DND-41 (cell line): Measurements from ENCODE around the gene GRIN1.

Experiments used
- ATAC-seq: fragments of 200-7000 bp; cut with Tn5 transposase; 3 replicates; pipeline ENCODE4 v1.9.1; 2021; ENCODE audit warnings: low read depth; ENCODE audit not compliant: insufficient read depth
- DNase-seq: peaks from one replicate; pipeline ENCODE4 v3.0.0-alpha.2; 2020
- H2AFZ ChIP-seq: 2 replicates; pipeline ENCODE4 v1.6.0; 2012; ENCODE audit warnings: low read depth, low read length
- H3K27ac ChIP-seq: 2 replicates; pipeline ENCODE4 v1.5.1; 2012; ENCODE audit warnings: low read length, inconsistent platforms
- H3K27me3 ChIP-seq: fragments of 200-600 bp; sonication (generic); 2 replicates; pipeline ENCODE4 v1.6.0; 2012; ENCODE audit warnings: low read length, mild to moderate bottlenecking, inconsistent platforms; ENCODE audit not compliant: insufficient read depth, poor library complexity
- H3K36me3 ChIP-seq: 2 replicates; pipeline ENCODE4 v1.5.1; 2012; ENCODE audit warnings: low read length, inconsistent platforms; ENCODE audit not compliant: insufficient read depth
- H3K4me1 ChIP-seq: 2 replicates; pipeline ENCODE4 v1.5.1; 2012; ENCODE audit warnings: mild to moderate bottlenecking, low read length; ENCODE audit not compliant: insufficient read depth
- H3K4me2 ChIP-seq: 2 replicates; pipeline ENCODE4 v1.6.0; 2012; ENCODE audit warnings: mild to moderate bottlenecking, moderate library complexity, low read length, inconsistent platforms; ENCODE audit not compliant: insufficient read depth
- H3K4me3 ChIP-seq, 2 experiments: fragments of 200-600 bp in 1 of 2; shearing (Covaris generic) in 1 of 2; 2 replicates each; pipeline ENCODE4 v1.5.1; 2012 to 2016; ENCODE audit warnings: inconsistent platforms in 2 of 2, low read length in 2 of 2, mild to moderate bottlenecking in 2 of 2, low read depth in 1 of 2, moderate library complexity in 1 of 2
- H3K79me2 ChIP-seq: 2 replicates; pipeline ENCODE4 v1.6.0; 2012; ENCODE audit warnings: low read length, inconsistent platforms; ENCODE audit not compliant: insufficient read depth
- H3K9ac ChIP-seq: 2 replicates; pipeline ENCODE4 v1.6.0; 2012; ENCODE audit warnings: low read depth, mild to moderate bottlenecking, inconsistent platforms, low read length, moderate library complexity
- H3K9me3 ChIP-seq: 2 replicates; pipeline ENCODE4 v1.5.1; 2012; ENCODE audit warnings: low read length, moderate library complexity, mild to moderate bottlenecking, inconsistent platforms; ENCODE audit not compliant: insufficient read depth, severe bottlenecking
- H4K20me1 ChIP-seq: 2 replicates; pipeline ENCODE4 v1.6.0; 2012; ENCODE audit warnings: low read length; ENCODE audit not compliant: insufficient read depth
- CTCF ChIP-seq: IDR thresholded peaks from 2 replicates; pipeline ENCODE4 v1.5.1; 2012; ENCODE audit warnings: borderline replicate concordance, low read length, moderate library complexity, mild to moderate bottlenecking; ENCODE audit not compliant: poor library complexity, severe bottlenecking; ENCODE audit errors: extremely low read depth
- EZH2 ChIP-seq: IDR thresholded peaks from 3 replicates; pipeline ENCODE4 v1.6.1; 2012; ENCODE audit warnings: borderline replicate concordance, low read depth, mild to moderate bottlenecking, moderate library complexity, low read length, inconsistent platforms; ENCODE audit not compliant: severe bottlenecking

Gene GRIN1

GRCh38 chr9:137204731-137205125, 65.8 kb downstream of the GRIN1 start:
- Histone ChIP-seq H4K20me1 (peaks cover 22% of the 10 kb centered on the region), H3K9ac (peak overlapping the region; percentile 98), H3K4me1 (peaks cover 57% of the 10 kb centered on the region), H3K9me3 (no peaks in the 10 kb centered on the region), H3K79me2 (peaks cover 59% of the 10 kb centered on the region), H3K36me3 (peaks cover 36% of the 10 kb centered on the region), H3K27me3 (no peaks in the 10 kb centered on the region), H3K27ac (peak overlapping the region; percentile 90), H2AFZ (peak overlapping the region; percentile 92), H3K4me2 (peak overlapping the region; percentile 99), H3K4me3 (peak overlapping the region; percentile 99 to 100)
- ATAC-seq (no peak), DNase-seq (no peak)
- no peak for TF ChIP-seq CTCF
- TF ChIP-seq EZH2, result no peak

GRCh38 chr9:137205126-137206069, 66.4 kb downstream of the GRIN1 start, which contains the start of the genes NDOR1 and TMEM203:
Gene NDOR1, plus strand, starts transcription at chr9:137205700. Its CDS starts 78 bp downstream, at chr9:137205778.
Gene TMEM203, minus strand, starts transcription at chr9:137205648. Its CDS starts 234 bp downstream, at chr9:137205414.
- DNase-seq, result peak; percentile 87
- Histone ChIP-seq H3K9me3 (no peaks in the 10 kb centered on the region), H2AFZ (peak within 1 kb of the TSS; percentile 92), H3K79me2 (peaks cover 59% of the 10 kb centered on the region), H3K4me3 (peak within 1 kb of the TSS; percentile 99 to 100), H3K27ac (peak within 1 kb of the TSS; percentile 90), H3K9ac (peak within 1 kb of the TSS; percentile 98), H3K4me1 (peaks cover 56% of the 10 kb centered on the region), H3K27me3 (no peaks in the 10 kb centered on the region), H3K4me2 (peak within 1 kb of the TSS; percentile 99), H3K36me3 (peaks cover 36% of the 10 kb centered on the region), H4K20me1 (peaks cover 22% of the 10 kb centered on the region)
- TF ChIP-seq CTCF (no peak), EZH2 (no peak)
- ATAC-seq, result peak; percentile 53

GRCh38 chr9:137206602-137207001, 67.6 kb downstream of the GRIN1 start:
- H3K79me2 ChIP-seq, result peaks cover 53% of the 10 kb centered on the region
- TF ChIP-seq CTCF (no peak), EZH2 (no peak)
- peak overlapping the region; percentile 98 for H3K9ac ChIP-seq
- ATAC-seq (no peak), DNase-seq (no peak)
- no peaks in the 10 kb centered on the region for H3K27me3 ChIP-seq
- peaks cover 36% of the 10 kb centered on the region for H3K36me3 ChIP-seq
- peaks cover 49% of the 10 kb centered on the region for H3K4me1 ChIP-seq
- H3K4me3 ChIP-seq, result peak overlapping the region; percentile 99 to 100; a peak in 3 of 4 replicates
- H2AFZ ChIP-seq, result no peak overlapping the region
- H4K20me1 ChIP-seq, result peaks cover 25% of the 10 kb centered on the region
- H3K4me2 ChIP-seq, result peak overlapping the region; percentile 99
- no peak overlapping the region; the same call in 1 of the 2 replicates for H3K27ac ChIP-seq
- no peaks in the 10 kb centered on the region for H3K9me3 ChIP-seq
